ENCODE measurements around the gene STRIP2. TPM values are rescaled to one million over a fixed set of nuclear protein-coding genes. Genes with fewer than 3 reads are reported as not detected.

The STRIP2 gene
- total and polyA plus RNA-seq, 9 of the 15 experiments (the other 6 are each of a cell fraction or from before 2014, with no cell fraction given), result 10.1 to 81.8 (median 42.3) TPM

- no peak for TF ChIP-seq ZNF311 (CRISPR knock-in tag; IDR thresholded peaks at IDR 0.05)
- no peak for TF ChIP-seq ZNF384 (IDR thresholded peaks at IDR 0.05; ENCODE audit: low read depth, low read length)
- no peak for TF ChIP-seq ZNF134 (CRISPR knock-in tag; conservative IDR thresholded peaks at IDR 0.05)
- TF ChIP-seq, protein P1, sequence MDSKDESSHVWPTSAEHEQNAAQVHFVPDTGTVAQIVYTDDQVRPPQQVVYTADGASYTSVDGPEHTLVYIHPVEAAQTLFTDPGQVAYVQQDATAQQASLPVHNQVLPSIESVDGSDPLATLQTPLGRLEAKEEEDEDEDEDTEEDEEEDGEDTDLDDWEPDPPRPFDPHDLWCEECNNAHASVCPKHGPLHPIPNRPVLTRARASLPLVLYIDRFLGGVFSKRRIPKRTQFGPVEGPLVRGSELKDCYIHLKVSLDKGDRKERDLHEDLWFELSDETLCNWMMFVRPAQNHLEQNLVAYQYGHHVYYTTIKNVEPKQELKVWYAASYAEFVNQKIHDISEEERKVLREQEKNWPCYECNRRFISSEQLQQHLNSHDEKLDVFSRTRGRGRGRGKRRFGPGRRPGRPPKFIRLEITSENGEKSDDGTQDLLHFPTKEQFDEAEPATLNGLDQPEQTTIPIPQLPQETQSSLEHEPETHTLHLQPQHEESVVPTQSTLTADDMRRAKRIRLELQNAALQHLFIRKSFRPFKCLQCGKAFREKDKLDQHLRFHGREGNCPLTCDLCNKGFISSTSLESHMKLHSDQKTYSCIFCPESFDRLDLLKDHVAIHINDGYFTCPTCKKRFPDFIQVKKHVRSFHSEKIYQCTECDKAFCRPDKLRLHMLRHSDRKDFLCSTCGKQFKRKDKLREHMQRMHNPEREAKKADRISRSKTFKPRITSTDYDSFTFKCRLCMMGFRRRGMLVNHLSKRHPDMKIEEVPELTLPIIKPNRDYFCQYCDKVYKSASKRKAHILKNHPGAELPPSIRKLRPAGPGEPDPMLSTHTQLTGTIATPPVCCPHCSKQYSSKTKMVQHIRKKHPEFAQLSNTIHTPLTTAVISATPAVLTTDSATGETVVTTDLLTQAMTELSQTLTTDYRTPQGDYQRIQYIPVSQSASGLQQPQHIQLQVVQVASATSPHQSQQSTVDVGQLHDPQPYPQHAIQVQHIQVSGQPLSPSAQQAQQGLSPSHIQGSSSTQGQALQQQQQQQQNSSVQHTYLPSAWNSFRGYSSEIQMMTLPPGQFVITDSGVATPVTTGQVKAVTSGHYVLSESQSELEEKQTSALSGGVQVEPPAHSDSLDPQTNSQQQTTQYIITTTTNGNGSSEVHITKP (IDR thresholded peaks at IDR 0.05; ENCODE audit: partially characterized antibody), result no peak
- no peak for TF ChIP-seq CCNT2 (IDR thresholded peaks at IDR 0.05; ENCODE audit: borderline replicate concordance, extremely low read depth, insufficient read length, low read depth, low read length)
- TF ChIP-seq ZNF511 (CRISPR knock-in tag; IDR thresholded peaks at IDR 0.05), result 0 out of 2 replicates have a peak, but pooled peaks have one; percentile 46
- TF ChIP-seq RHOXF2B (CRISPR knock-in tag; conservative IDR thresholded peaks at IDR 0.05), result no peak
- TF ChIP-seq ZNF644 (tag; IDR thresholded peaks at IDR 0.05; ENCODE audit: low read depth), result no peak
- TF ChIP-seq DLX4 (CRISPR knock-in tag; IDR thresholded peaks at IDR 0.05), result no peak
- TF ChIP-seq HOXB6 (CRISPR knock-in tag; IDR thresholded peaks at IDR 0.05; ENCODE audit: borderline replicate concordance), result no peak
- TF ChIP-seq ARNT (IDR thresholded peaks at IDR 0.05), result no peak
- no peak for TF ChIP-seq XRCC3 (IDR thresholded peaks at IDR 0.05)
- no peak for TF ChIP-seq ZNF551 (CRISPR knock-in tag; IDR thresholded peaks at IDR 0.05)
- TF ChIP-seq CAMTA2 (CRISPR knock-in tag; conservative IDR thresholded peaks at IDR 0.05), result no peak
- TF ChIP-seq HDAC1 (IDR thresholded peaks at IDR 0.05), result peak in 1 of 2 experiments; percentile 49; a peak in 1 of 4 replicates
- TF ChIP-seq, protein P2, sequence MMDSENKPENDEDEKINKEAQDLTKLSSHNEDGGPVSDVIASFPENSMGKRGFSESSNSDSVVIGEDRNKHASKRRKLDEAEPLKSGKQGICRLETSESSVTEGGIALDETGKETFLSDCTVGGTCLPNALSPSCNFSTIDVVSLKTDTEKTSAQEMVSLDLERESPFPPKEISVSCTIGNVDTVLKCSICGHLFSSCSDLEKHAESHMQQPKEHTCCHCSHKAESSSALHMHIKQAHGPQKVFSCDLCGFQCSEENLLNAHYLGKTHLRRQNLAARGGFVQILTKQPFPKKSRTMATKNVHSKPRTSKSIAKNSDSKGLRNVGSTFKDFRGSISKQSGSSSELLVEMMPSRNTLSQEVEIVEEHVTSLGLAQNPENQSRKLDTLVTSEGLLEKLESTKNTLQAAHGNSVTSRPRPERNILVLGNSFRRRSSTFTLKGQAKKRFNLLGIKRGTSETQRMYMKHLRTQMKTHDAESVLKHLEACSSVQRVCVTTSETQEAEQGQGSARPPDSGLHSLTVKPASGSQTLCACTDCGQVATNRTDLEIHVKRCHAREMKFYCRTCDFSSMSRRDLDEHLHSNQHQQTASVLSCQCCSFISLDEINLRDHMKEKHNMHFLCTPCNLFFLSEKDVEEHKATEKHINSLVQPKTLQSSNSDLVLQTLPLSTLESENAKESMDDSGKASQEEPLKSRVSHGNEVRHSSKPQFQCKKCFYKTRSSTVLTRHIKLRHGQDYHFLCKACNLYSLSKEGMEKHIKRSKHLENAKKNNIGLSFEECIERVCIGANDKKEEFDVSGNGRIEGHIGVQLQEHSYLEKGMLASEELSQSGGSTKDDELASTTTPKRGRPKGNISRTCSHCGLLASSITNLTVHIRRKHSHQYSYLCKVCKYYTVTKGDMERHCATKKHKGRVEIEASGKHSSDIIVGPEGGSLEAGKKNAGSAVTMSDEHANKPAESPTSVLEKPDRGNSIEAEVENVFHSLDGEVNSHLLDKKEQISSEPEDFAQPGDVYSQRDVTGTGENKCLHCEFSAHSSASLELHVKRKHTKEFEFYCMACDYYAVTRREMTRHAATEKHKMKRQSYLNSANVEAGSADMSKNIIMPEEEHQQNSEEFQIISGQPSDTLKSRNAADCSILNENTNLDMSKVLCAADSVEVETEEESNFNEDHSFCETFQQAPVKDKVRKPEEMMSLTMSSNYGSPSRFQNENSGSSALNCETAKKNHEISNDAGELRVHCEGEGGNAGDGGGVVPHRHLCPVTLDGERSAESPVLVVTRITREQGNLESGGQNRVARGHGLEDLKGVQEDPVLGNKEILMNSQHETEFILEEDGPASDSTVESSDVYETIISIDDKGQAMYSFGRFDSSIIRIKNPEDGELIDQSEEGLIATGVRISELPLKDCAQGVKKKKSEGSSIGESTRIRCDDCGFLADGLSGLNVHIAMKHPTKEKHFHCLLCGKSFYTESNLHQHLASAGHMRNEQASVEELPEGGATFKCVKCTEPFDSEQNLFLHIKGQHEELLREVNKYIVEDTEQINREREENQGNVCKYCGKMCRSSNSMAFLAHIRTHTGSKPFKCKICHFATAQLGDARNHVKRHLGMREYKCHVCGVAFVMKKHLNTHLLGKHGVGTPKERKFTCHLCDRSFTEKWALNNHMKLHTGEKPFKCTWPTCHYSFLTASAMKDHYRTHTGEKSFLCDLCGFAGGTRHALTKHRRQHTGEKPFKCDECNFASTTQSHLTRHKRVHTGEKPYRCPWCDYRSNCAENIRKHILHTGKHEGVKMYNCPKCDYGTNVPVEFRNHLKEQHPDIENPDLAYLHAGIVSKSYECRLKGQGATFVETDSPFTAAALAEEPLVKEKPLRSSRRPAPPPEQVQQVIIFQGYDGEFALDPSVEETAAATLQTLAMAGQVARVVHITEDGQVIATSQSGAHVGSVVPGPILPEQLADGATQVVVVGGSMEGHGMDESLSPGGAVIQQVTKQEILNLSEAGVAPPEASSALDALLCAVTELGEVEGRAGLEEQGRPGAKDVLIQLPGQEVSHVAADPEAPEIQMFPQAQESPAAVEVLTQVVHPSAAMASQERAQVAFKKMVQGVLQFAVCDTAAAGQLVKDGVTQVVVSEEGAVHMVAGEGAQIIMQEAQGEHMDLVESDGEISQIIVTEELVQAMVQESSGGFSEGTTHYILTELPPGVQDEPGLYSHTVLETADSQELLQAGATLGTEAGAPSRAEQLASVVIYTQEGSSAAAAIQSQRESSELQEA (IDR thresholded peaks at IDR 0.05; ENCODE audit: low read depth), result no peak
- TF ChIP-seq ZNF583 (CRISPR knock-in tag; IDR thresholded peaks at IDR 0.05), result no peak
Observed at GRCh38 chr7:129436335-129436923, 2.2 kb downstream of the STRIP2 start (continued).

Measured in K562 (cell line).